ENCODE data around the gene MGAT4A.

DNA sequence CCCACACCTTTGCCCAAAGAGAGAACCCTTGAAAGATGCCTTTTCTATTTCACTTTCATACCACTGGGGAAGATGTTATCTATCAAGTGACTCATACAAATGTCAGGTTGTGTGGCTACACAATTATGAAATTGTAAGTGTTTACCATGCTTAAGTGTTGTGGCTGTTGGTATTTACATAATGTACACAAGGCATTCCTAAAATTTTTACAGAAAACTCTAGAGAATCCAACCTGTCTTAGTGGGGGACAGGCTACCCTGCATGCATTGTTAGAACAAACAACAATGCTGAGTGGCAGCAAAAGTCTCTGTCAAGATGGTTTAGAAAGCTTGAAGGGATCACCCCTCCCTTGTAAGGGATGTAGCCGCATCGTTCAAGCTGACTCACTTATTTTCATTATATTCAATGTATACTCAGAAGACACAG lies 5.5 kb upstream of the MGAT4A start:
- TF ChIP-seq, protein P1, sequence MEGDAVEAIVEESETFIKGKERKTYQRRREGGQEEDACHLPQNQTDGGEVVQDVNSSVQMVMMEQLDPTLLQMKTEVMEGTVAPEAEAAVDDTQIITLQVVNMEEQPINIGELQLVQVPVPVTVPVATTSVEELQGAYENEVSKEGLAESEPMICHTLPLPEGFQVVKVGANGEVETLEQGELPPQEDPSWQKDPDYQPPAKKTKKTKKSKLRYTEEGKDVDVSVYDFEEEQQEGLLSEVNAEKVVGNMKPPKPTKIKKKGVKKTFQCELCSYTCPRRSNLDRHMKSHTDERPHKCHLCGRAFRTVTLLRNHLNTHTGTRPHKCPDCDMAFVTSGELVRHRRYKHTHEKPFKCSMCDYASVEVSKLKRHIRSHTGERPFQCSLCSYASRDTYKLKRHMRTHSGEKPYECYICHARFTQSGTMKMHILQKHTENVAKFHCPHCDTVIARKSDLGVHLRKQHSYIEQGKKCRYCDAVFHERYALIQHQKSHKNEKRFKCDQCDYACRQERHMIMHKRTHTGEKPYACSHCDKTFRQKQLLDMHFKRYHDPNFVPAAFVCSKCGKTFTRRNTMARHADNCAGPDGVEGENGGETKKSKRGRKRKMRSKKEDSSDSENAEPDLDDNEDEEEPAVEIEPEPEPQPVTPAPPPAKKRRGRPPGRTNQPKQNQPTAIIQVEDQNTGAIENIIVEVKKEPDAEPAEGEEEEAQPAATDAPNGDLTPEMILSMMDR (IDR thresholded peaks at IDR 0.05): no peak
- no peak for TF ChIP-seq POLR2A (IDR thresholded peaks at IDR 0.05)
